Liver (tissue), 9 donors: Measurements from ENCODE around the gene DERA. TPM values are rescaled to one million over a fixed set of nuclear protein-coding genes. Genes with fewer than 3 reads are reported as not detected.
"Not testable (repeated sequence)": the region's sequence is repeated elsewhere in the genome, so short reads cannot be mapped to it uniquely, and the experiment has no call there.

Experiments used
- DNase-seq: peaks from one replicate; pipeline ENCODE4 v3.0.0-alpha.2; 2017; ENCODE audit warnings: low spot score
- H3K27ac ChIP-seq, 2 donors: one replicate each; pipeline ENCODE4 v1.7.0; 2013; ENCODE audit warnings: inconsistent platforms in 2 of 2, low read length in 2 of 2, control low read depth in 1 of 2, low read depth in 1 of 2, mild to moderate bottlenecking in 1 of 2
- H3K27me3 ChIP-seq, 4 donors: one replicate each; pipeline versions ENCODE4 v1.6.1 to v1.7.0; 2013; ENCODE audit warnings: low read length in 3 of 4, inconsistent platforms in 1 of 4, mild to moderate bottlenecking in 1 of 4, moderate library complexity in 1 of 4; ENCODE audit not compliant: control insufficient read depth in 4 of 4, insufficient read depth in 4 of 4
- H3K36me3 ChIP-seq, 4 donors: one replicate each; pipeline versions ENCODE4 v1.6.1 to v1.7.0; 2013; ENCODE audit warnings: low read length in 3 of 4, mild to moderate bottlenecking in 3 of 4, low read depth in 1 of 4, moderate library complexity in 1 of 4; ENCODE audit not compliant: control insufficient read depth in 4 of 4, insufficient read depth in 3 of 4
- H3K4me1 ChIP-seq, 4 donors: one replicate each; pipeline versions ENCODE4 v1.6.1 to v1.7.0; 2013; ENCODE audit warnings: low read length in 3 of 4, mild to moderate bottlenecking in 3 of 4, moderate library complexity in 1 of 4; ENCODE audit not compliant: control insufficient read depth in 4 of 4, insufficient read depth in 4 of 4
- H3K4me3 ChIP-seq, 3 donors: one replicate each; pipeline versions ENCODE4 v1.6.1 to v1.7.0; 2013; ENCODE audit warnings: low read length in 3 of 3, control low read depth in 1 of 3, low read depth in 1 of 3, mild to moderate bottlenecking in 1 of 3
- H3K9ac ChIP-seq, 2 donors: one replicate each; pipeline ENCODE4 v1.7.0; 2013; ENCODE audit warnings: low read length in 2 of 2, mild to moderate bottlenecking in 2 of 2, moderate library complexity in 2 of 2, control low read depth in 1 of 2, low read depth in 1 of 2
- H3K9me3 ChIP-seq, 4 donors: one replicate each; pipeline versions ENCODE4 v1.6.1 to v1.7.0; 2013; ENCODE audit warnings: low read length in 3 of 4; ENCODE audit not compliant: control insufficient read depth in 4 of 4
- ATF3 ChIP-seq: IDR thresholded peaks from 2 replicates; pipeline ENCODE4 v1.6.1; 2016; ENCODE audit warnings: antibody characterized with exemption
- CTCF ChIP-seq: fragments of 150-350 bp; IDR thresholded peaks from 2 replicates; pipeline ENCODE4 v1.5.1; 2017; ENCODE audit warnings: improper control_type of control experiment, low read depth, low read length; ENCODE audit not compliant: missing input control
- EGR1 ChIP-seq, 2 donors: IDR thresholded peaks; 2 replicates each; pipeline ENCODE4 v1.6.1; 2016 to 2018; ENCODE audit warnings: antibody characterized with exemption in 2 of 2, low read depth in 2 of 2
- FOXA2 ChIP-seq: IDR thresholded peaks from 2 replicates; pipeline ENCODE4 v1.6.1; 2016; ENCODE audit warnings: antibody characterized with exemption
- GABPA ChIP-seq, 2 donors: IDR thresholded peaks in 1 of 2; conservative IDR thresholded peaks in 1 of 2; 2 replicates each; pipeline ENCODE4 v1.6.1; 2016; ENCODE audit warnings: antibody characterized with exemption in 2 of 2, mild to moderate bottlenecking in 1 of 2, moderate library complexity in 1 of 2
- HNF4A ChIP-seq, 2 donors: conservative IDR thresholded peaks; 2 replicates each; pipeline ENCODE4 v1.6.1; 2016; ENCODE audit warnings: antibody characterized with exemption in 2 of 2, mild to moderate bottlenecking in 2 of 2
- HNF4G ChIP-seq: IDR thresholded peaks from 2 replicates; pipeline ENCODE4 v1.6.1; 2016; ENCODE audit warnings: antibody characterized with exemption
- JUND ChIP-seq, 2 donors: IDR thresholded peaks; 2 replicates each; pipeline ENCODE4 v1.6.1; 2016; ENCODE audit warnings: antibody characterized with exemption in 2 of 2
- MAX ChIP-seq: IDR thresholded peaks from 2 replicates; pipeline ENCODE4 v1.6.1; 2016; ENCODE audit warnings: antibody characterized with exemption
- NR2F2 ChIP-seq: IDR thresholded peaks from 2 replicates; pipeline ENCODE4 v1.6.1; 2016; ENCODE audit warnings: antibody characterized with exemption
- REST ChIP-seq: IDR thresholded peaks from 2 replicates; pipeline ENCODE4 v1.6.1; 2016; ENCODE audit warnings: antibody characterized with exemption, mild to moderate bottlenecking
- RXRA ChIP-seq, 2 donors: IDR thresholded peaks; 2 replicates each; pipeline ENCODE4 v1.6.1; 2017 to 2018; ENCODE audit warnings: antibody characterized with exemption in 2 of 2, mild to moderate bottlenecking in 1 of 2
- SP1 ChIP-seq: IDR thresholded peaks from 2 replicates; pipeline ENCODE4 v1.6.1; 2018; ENCODE audit warnings: antibody characterized with exemption, mild to moderate bottlenecking
- TAF1 ChIP-seq: conservative IDR thresholded peaks from 2 replicates; pipeline ENCODE4 v1.6.1; 2016; ENCODE audit warnings: antibody characterized with exemption, mild to moderate bottlenecking
- WGBS: extraction: QIAGEN DNeasy Blood & Tissue Kit; methylation state at CpG from one replicate; pipeline ENCODE4 v1.1.7; 2013; 5-methylcytosine and 5-hydroxymethylcytosine counted together
- polyA plus RNA-seq, 2 donors: library from polyadenylated mRNA; stranded (reverse) in 1 of 2; unstranded in 1 of 2; fragments of 200-250 nt in 1 of 2; fragments of >200 nt in 1 of 2; fragmentation: Nextera tagmentation in 1 of 2; extraction: Ambion mirVana in 1 of 2; gene quantifications; one replicate each; pipeline versions ENCODE4 v1.2.1 to v1.2.3, GENCODE V29; 2013 to 2015
- total RNA-seq, 2 donors: library from RNA; depleted of rRNA; stranded (reverse); fragments of >200 nt; gene quantifications; one replicate each; pipeline ENCODE4 v1.2.3, GENCODE V29; 2014
- donor health status: healthy.
- donor health status: healthy.
- donor health status: healthy.
- donor health status: healthy.
- donor health status: healthy.

Gene DERA
- total and polyA plus RNA-seq, 4 donors, result 32.9 to 65.2 (median 52.4) TPM

- TF ChIP-seq REST (no peak), HNF4A (conservative IDR thresholded peaks at IDR 0.05) (no peak), GABPA (IDR thresholded peaks at IDR 0.05 in 1 of 2, conservative IDR thresholded peaks at IDR 0.05 in 1 of 2) (no peak), CTCF (no peak), MAX (no peak), JUND (IDR thresholded peaks at IDR 0.05) (no peak)
These were observed 31.3 kb downstream of the DERA start (continued) for GRCh38 chr12:15942475-15942874.

- not testable (repeated sequence) for H3K36me3 ChIP-seq, H3K27me3 ChIP-seq, H3K9me3 ChIP-seq, DNase-seq, H3K4me3 ChIP-seq, H3K27ac ChIP-seq, H3K4me1 ChIP-seq, H3K9ac ChIP-seq
- 96% methylated on average over 5 of the region's 5 CpGs for WGBS
These were observed 32.4 kb downstream of the DERA start for GRCh38 chr12:15943519-15943918.

- H3K9ac ChIP-seq, H3K4me3 ChIP-seq, H3K4me1 ChIP-seq, H3K27ac ChIP-seq, H3K27me3 ChIP-seq, DNase-seq, H3K9me3 ChIP-seq, H3K36me3 ChIP-seq: not testable (repeated sequence)
- 97% methylated on average over 10 of the region's 10 CpGs for WGBS
These were observed 37.3 kb downstream of the DERA start for GRCh38 chr12:15948461-15948860.

GRCh38 chr12:15955281-15955680, 44.1 kb downstream of the DERA start:
- Histone ChIP-seq H3K36me3 (peaks cover 0 to 3% (median 0%) of the 10 kb centered on the region in 4 donors), H3K27me3 (no peaks in the 10 kb centered on the region), H3K4me1 (peaks cover 0 to 8% (median 2%) of the 10 kb centered on the region in 4 donors), H3K9ac (no peak overlapping the region), H3K4me3 (no peak overlapping the region), H3K27ac (no peak overlapping the region), H3K9me3 (no peaks in the 10 kb centered on the region)
- no peak for DNase-seq
- 92% methylated on average over 4 of the region's 4 CpGs for WGBS
- TF ChIP-seq GABPA (IDR thresholded peaks at IDR 0.05 in 1 of 2, conservative IDR thresholded peaks at IDR 0.05 in 1 of 2) (no peak), SP1 (no peak), HNF4A (conservative IDR thresholded peaks at IDR 0.05) (no peak), ATF3 (no peak), HNF4G (no peak), MAX (no peak), FOXA2 (no peak), RXRA (IDR thresholded peaks at IDR 0.05) (no peak), CTCF (no peak), NR2F2 (no peak), TAF1 (no peak), EGR1 (IDR thresholded peaks at IDR 0.05; ENCODE audit: low read depth in 2 of 2) (no peak)
